ENCODE measurements around the gene FBXO17.
"Not testable (repeated sequence)": the region's sequence is repeated elsewhere in the genome, so short reads cannot be mapped to it uniquely, and the experiment has no call there.

Gene FBXO17

DNA sequence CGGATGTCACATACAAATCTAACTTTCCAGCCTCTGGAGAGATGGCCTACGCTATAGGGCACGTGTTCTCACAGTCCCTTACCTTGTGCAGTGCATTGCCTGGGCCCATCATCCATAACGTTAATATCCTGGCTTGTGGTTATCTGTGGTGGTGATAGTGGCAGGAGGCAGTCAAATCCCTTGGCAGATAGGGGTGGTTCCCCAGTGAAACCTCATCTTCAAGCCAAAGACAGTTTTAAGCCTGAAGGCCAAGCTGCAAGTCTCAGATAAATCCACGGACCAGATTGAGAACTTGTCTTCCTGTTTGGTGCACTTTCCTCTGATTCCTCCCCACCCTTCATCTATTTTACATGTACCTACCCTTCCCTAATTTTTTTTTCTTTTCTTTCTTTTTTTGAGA is 4.3 kb upstream of the FBXO17 start:
- DNase-seq = no peak

DNA sequence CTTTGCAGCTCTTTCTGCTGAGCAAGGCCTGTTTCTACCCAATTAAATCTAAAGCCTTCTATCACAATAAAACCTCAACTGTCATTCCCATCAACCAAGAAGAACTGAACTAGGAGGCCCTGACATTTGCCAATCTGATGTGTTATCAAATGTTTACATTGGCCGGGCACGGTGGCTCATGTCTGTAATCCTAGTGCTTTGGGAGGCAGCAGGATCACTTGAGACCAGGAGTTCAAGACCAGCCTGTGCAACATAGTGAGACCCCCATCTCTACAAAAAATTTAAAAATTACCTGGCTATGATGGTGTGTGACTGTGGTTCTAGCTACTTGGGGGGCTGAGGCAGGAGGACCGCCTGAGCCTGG is 2.8 kb upstream of the FBXO17 start:
- DNase-seq = no peak

DNA sequence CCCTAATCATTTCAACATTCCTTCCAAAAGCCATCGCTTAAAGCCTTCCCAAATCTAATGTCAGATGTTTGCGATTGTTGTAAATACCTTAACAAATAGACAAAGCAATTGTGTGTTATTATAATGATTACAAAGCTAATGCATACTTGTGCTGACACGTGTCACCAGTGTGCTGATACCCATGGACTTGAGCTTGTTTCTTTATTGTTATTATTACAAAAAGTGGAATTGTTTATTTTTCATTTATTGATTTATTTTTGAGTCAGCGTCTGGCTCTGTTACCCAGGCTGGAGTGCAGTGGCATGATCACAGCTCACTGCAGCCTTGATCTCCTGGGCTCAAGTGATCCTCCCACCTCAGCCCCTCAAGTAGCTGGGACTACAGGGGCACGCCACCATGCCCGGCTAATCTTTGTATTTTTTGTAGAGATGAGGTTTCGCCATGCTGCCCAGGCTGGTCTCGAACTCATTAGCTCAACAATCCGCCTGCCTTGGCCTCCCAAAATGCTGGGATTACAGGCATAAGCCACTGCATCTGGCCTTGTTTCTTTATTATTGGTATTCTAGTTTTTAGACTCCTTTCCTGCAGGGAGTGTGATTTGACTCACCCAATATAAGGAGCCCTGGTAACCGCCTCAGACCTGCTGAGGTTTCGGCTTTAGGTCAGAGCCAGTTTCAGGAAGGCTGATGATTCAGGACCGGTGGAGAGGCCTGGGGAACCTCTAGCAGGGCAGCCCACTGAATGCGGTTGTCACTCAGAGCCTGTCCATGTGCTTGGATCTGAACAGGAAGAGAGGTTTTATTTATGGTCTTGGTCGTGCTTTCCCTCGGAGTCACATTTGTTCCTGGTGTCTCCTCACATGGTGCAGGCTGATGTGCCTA is 2.1 kb upstream of the FBXO17 start:
- DNase-seq = no peak

DNA sequence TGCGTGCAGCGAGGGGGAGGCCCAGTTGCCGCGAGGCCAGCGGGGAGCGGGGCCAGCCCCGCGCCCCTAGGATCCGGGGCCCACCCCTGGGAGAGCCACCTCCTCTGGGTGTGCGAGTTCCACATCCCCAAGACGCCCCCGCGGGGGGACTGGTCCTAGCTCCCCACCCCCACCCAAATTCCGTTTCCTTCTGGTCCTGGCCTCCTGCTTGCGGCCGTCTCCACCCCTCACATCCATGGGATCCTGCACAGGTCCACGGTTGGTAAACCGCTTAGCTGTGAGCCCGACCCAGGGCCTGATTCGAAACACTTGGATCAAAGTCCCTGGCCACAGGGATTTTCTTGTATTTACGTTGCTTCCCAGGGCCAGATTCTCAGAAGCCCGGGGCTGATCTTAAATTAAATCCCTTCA is 324 bp upstream of the FBXO17 start:
- DNase-seq = no peak

DNA sequence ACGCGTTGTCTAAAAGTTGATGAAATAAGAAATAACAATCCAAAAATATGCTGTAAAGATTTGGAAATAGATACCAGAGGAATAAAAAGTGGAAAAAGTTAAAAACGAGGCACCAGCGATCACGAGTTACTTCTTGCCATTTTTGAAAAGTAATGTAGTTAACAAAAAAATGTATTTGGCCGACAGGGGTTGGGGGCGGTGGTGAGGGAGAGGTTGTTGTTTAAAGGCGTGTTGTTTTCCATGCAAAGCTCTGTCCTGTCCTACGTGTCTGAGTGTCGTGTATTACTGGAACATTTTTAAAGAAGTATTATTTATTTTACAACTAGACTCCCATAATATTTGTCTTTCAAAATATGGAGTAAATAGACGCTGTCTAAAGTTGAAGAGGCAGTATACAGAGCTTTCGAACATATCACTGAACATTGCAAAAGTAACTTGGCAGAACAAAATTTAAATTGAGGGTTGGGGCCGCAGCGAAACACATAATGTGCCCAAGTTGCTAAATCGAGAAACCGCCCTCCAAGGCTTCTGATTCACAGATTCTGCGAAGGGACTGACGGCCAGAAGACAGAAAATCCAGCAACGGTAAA is 823 bp downstream of the FBXO17 start:
- no peak for DNase-seq

DNA sequence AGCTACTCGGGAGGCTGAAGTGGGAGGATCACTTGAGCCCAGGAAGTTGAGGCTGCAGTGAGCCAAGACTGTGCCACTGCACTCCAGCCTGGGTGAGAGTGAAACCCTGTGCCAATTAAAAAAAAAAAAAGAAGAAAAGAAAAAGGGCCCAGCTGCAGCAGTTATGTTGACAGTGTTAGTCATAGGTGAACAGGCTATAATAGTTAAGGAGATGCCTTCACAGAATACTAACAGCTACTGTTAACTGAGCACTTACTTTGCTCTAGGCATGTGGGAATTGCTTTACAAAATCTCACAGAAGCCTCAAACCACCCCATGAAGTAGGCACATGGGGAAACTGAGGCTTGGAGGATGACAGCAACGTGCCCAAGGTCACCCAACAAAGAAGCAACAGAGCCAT is 3.9 kb downstream of the FBXO17 start:
- no peak for DNase-seq

DNA sequence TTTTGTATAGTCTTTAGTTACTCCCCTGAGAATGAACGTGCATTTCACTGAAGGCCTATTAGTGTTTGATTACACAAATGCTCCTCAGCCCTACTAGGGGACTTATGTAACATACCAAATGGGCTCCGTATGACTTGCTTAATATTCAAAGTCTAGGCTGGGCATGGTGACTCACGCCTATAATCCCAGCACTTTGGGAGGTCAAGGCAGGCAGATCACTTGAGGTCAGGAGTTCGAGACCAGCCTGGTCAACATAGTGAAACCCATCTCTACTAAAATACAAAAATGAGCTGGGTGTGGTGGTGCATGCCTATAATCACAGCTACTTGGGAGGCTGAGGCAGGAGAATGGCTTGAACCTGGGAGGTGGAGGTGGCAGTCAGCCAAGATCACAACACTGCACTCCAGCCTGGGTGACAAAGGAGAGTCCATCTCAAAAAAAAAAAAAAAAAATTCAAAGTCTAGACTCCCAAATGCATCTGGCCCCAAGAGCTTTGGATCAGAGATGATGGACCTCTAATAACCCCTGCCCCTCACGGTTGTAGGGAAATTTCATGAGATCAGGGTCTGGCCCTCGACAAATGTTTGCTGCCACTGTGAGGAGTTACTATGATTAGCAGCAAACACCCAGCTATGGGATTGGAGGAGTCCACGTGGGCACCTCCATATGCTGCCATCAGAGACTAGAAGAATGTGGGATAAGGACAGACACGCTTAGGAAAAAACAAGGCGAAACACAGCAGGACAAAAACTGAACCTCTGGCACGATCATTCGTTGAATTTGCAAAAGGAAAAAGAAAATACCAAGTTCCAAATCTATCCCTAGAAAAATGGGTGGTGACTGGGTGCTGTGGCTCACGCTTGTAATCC is 4.6 kb downstream of the FBXO17 start:
- no peak for DNase-seq

DNA sequence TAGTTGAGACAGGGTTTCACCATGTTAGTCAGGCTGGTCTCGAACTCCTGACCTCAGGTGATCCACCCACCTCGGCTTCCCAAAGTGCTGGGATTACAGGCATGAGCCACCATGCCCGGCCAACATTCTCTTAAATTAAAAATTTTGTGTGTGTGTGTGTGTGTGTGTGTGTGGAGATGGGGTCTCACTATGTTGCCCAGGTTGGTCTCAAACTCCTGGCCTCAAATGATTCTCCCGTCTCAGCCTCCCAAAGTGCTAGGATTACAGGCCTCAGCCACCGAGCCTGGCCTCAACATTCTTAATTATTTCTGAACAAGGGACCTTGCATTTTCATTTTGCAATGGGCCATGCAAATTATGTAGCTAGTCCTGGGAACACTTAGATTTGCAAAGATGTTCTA is 9.4 kb downstream of the FBXO17 start:
- not testable (repeated sequence) for DNase-seq

DNA sequence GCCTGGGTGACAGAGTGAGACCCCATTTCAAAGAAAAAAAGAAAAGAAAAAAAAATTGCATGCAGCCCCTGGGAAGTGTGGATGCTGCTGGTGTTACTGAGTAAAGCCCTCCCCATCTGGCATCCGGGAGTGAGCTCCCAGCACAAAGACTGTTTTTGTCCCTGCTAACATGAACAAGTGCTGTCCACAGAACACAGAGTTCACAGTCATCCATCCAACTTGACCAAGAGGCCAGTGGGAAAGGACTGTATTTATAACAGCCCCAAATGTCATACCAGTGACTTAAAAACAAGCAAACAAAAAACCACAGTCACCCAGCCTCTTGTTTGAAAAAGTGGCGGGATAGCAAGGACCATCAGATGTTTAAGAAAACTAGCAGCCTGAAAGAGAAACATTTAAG is 10.8 kb downstream of the FBXO17 start:
- no peak for DNase-seq

DNA sequence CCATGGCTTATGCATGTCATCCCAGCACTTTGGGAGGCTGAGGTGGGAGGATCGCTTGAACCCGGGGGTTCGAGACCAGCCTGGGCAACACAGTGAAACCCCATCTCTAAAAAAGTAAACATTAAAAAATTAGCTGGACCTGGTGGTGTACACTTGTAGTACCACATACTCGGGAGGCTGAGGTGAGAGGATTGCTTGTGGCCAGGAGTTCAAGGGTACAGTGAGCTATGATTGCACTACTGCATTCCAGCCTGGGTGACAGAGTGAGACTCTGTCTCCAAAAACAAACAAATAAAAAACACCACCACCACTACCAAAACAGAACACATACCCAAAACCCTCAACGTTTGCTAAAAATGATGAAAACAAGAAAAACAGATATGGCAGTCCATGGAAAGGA is 15.9 kb downstream of the FBXO17 start:
- DNase-seq = no peak

DNA sequence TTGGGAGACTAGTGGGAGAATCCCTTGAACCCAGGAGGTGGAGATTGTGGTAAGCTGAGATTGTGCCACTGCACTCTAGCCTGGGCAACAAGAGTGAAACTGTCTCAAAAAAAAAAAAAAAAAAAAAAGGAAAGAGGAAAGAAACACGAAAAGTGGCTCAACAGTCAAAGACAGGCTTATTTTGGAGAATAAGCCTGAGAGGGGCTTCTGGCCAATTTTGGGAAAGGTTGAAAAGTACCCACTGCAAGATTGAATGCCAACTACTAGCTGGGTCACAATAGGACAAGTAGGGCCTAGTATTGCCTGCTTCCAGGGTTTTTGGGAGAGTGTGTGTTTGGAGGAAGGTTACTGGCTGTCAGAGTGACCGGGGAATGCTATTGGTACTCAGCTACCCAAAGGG is 17.2 kb downstream of the FBXO17 start:
- DNase-seq = no peak

DNA sequence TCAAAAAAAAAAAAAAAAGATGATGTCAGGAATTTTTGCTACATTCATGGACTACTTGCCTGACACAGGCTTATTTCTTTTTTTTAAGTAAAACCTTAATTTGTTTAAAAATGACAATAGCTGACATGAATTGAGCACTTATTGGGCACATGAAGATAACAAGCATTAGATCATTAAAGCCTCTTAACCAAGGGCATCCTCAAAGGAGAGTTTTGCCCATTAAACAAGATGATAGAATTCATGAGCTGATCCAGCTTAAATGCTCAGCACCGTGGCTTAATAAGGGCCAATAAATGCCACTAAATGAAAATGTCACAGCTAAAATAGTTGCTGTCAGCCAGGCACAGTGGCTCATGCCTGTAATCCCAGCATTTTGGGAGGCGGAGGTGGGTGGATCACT is 19.3 kb downstream of the FBXO17 start:
- no peak for DNase-seq

DNA sequence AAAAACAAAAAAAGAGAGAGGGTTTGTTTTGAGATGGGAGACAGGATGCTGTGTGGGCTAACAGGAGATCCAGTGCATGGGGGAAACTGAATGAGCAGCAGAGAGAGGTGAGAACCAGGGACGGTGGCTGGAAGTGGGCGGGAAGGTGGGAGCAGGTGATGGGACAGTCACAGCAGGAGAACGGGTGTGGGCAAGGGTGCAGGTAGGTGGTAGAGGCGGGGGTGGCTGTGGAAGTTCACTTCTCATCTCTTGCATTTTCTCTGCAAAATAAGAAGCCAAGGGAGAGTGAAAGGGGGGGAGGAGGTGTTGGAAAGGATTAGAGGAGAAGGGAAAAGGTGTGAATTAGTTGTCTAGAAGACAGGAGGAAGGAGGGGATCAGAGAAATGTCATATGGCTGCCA is 21.9 kb downstream of the FBXO17 start:
- no peak for DNase-seq

DNA sequence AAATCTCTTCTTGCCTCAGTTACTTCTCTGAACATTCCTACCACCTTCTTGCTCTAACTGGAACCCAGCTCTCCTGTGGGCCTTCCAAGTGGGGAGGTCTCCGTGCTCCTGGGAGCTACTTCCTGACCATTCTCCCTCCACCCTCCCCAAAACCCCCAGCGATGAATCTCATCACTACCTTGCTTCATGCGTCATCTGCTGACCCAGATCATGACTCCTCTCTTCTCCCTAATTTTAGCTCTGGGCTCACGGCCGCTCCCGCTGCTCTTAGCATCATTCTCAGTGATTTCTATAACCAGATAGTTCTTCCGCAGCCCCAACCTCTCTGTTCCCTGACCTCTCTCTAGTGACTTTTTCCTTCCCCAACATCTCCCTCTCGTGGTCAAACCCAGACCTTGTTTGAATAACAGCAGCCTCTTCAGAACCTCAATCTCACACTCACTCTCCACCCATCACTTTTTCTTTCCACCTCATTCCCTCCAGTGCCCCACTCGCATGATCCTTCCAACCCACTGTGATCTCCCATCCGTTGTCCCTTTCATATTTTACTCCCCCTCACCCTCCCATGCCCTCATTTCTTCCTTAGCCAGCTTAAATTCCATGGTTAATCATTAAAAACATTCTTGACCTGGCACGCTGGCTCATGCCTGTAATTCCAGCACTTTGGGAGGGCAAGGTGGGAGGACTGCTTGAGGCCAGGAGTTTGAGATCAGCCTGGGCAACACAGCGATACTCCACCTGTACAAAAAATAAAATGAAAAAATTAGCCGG is 23.0 kb downstream of the FBXO17 start:
- DNase-seq = no peak

DNA sequence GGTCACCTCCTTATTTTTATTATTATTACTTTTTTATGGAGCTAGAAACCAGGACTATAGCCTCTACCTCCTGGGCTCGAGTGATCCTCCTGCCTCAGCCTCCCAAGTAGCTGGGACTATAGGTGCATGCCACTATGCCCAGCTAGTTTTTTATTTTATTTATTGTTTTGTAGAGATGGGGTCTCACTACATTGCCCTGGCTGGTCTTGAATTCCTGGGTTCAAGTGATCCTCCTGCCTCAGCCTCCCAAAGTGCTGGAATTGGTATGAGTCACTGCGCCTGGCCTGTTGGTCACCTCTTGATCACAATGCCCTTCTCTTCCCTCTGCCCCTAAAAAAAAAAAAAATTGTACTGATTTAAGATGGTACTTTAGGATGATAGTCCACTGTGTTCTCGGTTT is 24.4 kb downstream of the FBXO17 start:
- DNase-seq = no peak

DNA sequence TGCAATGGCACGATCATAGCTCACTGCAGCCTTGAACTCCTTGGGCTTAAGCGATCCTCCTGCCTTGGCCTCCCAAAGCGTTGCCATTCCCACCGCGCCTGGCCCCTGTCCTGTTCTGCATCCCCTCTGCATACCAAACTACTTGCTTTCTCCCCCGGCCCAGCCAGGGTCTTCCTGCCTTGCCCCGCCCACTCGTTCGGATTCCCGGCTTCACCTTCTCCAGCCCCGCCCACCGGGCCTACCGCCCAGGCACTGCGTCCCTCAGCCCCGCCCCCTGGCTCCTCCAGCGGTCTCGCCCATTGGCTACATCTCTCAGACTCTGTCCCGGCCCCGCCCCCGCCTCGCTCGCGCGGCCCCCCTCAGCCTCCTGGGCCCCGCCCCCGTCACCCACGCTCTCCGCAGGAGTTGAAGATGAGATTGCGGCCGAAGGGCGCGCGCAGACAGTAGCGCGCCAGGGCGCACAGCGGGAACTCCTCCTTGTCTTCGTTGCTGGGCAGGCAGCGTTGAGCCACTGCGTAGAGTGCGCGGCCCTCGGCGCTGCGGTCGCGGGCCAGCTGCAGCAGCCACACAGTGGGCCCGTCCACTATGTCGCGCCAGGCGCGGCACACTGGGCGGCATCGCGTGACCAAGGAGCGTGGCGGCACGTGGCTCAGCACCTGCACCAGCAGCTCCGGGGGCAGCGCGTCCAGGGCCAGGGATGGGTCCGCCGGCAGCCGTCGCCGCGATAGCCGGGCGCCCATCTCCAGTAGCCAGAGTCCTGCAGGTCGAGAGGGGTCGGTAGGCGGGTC is 25.8 kb downstream of the FBXO17 start:
- DNase-seq = peak; percentile 65

DNA sequence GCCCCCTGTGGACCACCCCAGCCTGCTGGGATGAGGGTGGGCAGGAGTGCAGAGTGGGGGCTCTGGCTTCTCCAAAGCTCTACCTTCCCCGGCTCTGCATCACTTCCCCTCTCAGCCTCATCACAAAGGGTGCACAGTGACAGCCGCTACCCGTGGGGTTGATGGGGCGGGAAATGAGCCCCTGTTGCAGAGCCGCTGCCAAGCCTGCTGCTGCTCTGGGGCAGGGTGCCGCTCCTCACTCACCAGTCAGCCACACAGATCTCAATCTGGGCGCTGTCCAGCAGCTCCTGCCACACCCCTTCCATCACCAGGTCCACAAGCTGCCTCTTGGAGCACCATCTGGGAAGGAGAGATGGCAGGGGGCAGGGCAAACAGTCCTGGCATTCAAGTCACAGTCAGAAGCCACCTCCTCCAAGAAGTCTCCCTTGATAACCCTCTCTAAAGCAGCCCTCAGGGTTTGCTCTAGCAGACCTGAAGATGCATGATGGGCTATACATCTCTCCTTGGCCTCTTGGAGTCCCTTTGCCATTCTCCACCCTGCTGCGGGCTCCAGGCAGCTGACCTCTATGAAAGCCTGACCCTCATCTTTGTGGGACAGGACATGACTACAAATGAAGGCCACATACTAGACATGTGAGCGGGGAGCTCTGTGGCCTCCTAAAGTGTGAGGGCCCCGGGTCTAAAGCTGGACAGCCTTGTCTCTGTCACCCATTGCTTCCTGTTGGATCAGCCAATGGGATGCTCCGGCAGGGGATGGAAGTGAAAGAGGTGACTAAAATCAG is 29.1 kb downstream of the FBXO17 start:
- no peak for DNase-seq

DNA sequence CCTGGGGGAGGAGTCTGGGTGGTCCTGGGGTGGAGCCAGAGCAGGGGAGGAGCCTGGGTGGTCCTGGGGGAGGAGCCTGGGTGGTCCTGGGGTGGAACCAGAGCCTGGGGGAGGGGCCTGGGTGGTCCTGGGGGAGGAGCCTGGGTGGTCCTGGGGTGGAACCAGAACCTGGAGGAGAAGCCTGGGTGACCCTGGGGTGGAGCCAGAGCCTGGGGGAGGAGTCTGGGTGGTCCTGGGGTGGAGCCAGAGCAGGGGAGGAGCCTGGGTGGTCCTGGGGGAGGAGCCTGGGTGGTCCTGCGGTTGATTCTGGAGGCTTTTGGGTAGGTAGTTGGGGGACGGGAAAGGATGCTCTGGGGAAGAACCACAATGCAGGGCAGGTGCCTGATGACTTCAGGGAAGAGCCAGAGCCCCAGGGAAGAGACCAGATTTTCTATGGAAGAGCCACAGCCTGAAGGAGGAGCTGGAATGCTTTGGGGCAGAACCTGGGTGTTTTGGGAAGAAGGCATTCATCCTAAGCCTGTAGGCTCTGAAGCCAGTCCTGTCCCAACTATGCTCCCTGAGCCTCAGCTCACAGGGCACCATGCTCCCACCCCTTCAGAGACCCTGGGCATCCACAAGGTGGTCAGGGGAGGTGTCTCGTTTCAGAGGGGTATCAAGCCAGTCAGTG is 29.8 kb downstream of the FBXO17 start:
- DNase-seq = no peak

DNA sequence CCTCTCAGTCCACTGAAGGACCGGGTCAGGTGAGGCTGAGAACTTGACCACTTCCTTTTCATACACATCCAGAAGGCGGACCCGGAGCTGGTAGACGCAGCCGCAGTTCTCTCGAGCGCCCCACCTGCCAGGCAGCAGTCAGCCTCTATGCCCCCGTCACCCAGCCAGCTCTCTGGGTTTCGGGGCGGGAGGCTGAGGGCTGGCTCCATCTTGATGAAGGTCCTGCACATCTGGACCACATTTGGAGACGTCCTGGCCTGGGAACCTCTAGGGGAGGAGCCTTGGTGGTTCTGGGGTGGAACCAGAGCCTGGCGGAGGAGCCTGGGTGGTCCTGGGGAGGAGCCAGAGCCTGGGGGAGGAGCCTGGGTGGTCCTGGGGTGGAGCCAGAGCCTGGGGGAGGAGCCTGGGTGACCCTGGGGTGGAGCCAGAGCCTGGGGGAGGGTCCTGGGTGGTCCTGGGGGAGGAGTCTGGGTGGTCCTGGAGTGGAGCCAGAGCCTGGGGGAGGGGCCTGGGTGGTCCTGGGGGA is 30.5 kb downstream of the FBXO17 start:
- DNase-seq = no peak

DNA sequence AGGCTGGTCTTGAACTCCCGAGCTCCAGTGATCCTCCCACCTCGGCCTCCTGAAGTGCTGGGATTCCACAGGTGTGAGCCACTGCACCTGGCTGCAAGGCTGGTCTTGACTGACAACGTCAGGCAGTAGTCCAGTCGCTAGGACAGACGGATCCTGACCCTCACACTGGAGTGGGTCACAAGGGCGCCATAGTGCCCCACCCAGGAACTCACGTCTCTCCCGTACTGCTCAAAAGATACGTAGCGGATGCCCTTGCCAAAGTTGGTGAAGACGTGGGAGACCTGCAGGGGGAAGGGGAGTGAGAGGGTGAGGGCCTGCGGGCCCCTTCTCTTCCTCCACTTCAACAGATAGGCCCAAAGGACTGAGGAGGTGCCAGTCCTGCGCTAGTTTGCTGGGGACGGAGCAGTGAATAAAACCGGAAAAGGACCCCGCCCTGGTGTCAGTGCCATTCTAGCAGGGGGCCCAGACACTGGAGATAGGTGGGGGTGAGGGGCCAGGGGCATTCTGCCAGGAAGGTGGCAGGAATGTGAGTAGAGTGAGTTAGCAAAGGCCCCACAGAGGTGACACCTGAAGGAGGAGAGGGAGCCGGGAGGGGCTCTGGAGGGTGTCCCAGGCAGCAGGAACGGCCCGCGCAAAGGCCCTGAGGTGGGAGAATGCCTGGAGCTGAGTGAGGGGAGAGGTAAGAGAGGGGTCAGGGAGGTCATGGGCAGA is 32.9 kb downstream of the FBXO17 start:
- no peak for DNase-seq
